Measurements from ENCODE around the gene EREG.
"Not testable (repeated sequence)": the region's sequence is repeated elsewhere in the genome, so short reads cannot be mapped to it uniquely, and the experiment has no call there.

The EREG gene, protein sequence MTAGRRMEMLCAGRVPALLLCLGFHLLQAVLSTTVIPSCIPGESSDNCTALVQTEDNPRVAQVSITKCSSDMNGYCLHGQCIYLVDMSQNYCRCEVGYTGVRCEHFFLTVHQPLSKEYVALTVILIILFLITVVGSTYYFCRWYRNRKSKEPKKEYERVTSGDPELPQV

DNA sequence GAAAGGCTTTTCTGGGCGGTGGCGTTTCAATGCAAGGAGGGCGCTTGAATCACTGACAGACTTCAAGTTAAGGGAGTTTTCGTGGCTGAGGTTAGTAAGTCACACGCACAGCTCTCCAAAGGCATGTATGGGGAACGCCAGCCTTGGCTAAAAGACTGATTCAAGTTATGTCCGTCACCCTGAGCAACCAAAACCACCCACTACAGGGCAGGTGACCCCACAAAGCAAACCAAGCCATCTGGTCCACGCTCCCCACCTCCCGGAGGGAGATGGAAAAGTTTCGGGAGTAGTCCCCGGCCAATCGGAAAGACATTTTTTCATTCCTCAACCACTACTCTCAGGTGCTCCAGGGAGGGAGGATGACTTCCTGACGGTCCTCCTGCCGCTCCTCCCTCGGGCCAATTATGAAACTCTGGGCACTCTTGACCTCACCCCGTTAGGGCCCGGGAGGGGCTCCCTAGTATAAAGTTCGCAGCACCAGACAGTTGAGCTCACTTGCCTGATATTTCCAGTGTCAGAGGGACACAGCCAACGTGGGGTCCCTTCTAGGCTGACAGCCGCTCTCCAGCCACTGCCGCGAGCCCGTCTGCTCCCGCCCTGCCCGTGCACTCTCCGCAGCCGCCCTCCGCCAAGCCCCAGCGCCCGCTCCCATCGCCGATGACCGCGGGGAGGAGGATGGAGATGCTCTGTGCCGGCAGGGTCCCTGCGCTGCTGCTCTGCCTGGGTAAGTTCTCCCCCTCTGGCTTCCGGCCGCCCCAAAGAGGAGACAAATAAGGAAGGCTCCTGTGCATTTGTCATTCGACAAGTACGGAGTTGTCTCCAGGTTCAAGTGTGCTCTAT lies at the start of gene EREG:
EREG (plus strand) TSS at position 494 of the 840 bp plus-strand sequence; CDS start at position 658, 164 bp downstream.
- DNase-seq: no peak

DNA sequence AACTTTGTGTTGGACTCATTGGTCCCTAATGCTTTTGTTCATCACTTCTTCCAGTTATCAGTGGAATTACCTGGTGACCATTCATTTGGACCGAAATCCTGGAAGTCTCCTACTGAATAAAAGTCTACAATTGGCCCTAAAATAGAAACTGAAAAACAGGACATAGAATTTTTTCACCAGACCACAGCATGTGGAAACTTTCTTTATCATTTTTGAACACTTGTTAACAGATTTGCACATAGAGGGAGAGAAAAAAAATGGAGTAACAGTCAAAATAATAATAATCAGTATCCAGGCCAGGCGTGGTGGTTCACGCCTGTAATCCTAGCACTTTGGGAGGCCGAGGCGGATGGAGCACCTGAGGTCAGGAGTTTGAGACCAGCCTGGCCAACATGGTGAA lies 49.6 kb upstream of the EREG start:
- DNase-seq: no peak

DNA sequence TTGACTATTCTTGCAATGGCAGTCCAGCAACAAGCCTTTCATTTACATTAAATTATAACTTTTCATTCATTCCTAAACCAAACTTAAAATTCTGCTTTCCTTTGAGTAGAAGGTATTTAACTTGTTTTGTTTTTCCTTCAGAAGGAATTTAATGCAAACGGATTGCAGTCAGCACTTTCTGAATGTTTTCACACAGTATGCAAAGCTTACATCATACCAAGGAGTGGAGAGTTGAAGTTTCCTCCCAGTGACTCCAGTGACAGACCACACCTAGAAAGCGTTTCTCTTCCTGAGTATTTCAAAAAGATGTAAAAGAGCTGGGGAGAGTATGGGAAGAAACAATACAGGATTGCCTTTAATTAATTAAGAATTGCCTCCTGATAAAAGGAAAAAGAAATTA lies 48.5 kb upstream of the EREG start:
- DNase-seq: no peak

DNA sequence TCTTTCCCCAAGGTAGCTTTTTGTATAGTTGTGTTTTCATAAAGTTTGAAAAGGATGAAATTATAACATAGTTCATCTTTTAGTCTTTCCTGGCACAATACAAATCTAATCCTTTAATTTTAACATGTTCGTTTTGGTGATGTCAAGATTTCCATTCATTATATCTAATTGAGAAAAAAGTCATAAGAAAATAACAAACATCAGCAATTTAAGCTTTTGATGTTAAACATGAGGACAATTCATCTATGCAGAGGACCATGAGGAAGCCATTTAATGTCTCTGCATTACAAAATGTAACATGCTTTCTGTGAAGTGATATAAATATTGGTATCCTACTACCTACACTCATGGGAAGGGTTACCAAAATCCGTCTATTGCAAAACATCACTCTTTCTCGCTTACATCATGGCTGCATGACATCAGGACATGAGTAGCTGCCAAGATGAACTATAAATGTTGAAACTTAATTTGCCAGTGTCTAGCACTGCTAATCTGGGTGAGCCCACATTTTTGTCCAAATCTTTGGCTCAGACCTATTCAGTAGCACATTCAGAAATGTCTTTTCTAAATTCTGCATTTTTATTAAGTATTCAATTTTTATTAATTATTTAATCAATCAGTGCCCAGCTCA lies 47.2 kb upstream of the EREG start:
- no peak for DNase-seq

DNA sequence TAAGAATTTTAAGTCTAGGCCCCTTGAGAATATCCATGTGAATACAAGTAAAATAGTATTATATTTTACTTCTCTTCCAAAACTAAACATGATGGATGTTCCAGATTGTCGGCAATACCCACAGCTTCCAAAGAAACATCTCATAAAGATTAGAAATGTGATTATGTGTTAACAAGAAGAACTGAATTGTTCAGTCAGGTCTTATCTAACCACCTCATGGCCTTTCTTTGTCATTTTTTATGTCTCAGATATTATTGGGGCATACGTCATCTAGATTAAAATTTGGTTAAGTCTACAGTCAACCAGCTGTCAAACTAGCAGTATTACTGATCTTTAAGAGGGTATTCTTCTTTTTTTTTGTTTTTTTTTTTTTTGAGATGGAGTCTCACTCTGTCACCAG lies 46.7 kb upstream of the EREG start:
- DNase-seq: no peak

DNA sequence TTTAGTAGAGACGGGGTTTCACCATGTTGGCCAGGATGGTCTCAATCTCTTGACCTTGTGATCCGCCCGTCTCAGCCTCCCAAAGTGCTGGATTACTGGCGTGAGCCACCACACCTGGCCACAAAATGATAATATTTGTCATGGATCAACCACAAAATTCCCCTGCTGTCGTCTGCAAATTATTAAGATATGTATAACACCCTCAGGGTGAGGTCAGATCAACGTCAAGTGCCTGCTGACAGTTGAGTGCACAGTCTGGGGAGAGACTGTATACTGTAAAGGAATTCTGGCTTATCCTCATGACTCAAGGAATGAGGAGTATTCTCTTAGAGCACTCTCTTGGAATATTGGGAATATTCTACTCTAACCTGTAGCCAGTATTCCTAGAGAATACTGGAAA lies 45.5 kb upstream of the EREG start:
- no peak for DNase-seq

DNA sequence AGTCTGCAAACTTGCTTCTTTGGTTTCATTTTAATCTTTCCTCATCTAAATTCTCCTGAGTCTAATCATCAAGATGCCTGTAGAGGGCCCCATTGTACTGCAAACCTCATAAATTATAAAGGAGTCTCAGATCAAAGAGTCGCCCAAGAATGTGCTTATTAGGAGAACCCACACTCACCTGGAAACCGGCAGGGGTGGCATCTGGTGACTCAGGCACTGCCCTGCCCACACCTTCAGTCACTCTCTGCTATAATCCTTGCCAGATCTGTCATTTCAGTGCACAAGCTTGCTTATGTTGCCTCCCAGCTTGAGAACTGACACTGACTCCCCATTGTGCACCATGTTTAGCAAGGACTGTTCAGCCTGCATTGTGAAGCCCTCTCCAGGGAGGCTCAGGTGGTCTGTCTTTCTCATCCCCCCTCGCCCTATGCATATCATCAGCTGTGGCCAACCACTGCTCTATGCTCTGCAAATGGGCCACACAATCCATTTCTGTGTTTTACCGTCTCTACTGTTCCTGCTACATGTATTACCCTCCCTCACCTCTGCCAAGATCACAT lies 44.3 kb upstream of the EREG start:
- peak; percentile 75 for DNase-seq

DNA sequence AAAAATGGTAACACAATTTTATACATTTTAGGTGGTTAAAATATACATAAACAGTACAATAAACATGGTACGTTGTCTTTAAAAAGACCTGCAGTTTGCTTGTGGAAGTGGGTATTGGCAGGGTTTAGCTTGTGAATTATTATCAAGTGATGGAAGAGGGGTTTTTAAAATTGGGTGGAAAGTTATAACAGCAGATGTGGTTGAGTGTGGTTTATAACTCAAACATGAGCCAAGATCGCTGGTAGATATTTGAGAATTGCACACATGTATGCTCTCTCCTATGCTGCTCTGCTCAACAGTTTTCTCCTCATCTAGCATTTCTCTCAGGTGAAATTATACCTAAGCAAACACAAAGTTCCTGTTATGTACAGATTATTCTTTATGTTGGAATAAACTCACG lies 42.6 kb upstream of the EREG start:
- DNase-seq: no peak

DNA sequence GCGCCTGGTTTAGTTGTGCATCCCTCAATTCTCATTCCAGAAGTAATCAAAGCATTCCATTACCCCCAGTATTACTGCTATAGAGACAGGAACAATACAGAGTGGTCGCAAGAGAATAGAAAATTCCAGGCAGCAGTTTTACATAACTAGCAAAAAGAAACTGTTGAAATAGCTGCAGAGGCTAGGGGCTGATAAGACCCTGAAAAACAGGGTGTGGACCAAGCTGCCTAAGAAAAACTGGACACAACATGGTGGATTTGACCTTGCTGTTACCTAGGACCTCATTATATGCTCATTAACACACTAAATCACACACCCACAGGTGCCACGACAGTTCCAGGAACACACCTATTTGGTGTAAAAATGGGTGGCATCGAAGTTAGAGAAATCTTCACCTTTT lies 41.3 kb upstream of the EREG start:
- DNase-seq: no peak

DNA sequence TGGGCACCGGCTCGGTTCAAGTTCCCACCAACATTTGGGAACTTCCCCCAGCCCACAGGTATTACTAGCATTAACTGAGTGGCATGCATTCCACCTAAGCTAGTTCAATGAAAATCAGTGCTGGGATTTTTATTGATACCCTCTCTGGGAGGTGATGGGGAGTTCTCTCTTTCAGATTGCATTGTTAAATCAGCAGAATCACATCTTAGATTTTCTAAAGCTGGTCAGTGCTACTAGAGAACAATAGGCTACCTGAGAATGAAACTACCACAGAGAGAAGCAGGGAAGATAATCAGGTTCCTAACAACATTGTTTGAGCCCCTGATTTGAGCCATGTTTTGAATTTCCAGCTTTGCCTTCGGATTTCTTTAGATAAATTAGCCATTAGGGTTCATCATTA lies 40.7 kb upstream of the EREG start:
- no peak for DNase-seq

DNA sequence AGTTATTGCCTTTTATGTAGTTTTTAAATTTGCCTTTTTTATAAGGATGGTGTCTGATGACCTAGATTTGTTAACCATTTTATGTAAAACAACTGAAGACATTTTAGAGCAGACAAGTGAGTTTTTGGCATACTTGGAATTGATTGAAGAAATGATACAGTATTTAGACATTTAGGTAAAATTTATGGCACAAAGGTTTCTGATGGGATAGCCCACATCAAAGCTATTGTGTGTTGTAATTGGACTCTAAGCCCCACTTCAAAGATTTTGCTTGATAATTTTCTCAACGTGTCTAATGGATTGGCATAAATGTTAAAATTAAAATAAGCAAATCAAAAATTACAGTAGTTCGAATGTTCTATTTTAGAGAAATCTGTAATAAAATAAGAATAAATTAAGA lies 39.1 kb upstream of the EREG start:
- no peak for DNase-seq

DNA sequence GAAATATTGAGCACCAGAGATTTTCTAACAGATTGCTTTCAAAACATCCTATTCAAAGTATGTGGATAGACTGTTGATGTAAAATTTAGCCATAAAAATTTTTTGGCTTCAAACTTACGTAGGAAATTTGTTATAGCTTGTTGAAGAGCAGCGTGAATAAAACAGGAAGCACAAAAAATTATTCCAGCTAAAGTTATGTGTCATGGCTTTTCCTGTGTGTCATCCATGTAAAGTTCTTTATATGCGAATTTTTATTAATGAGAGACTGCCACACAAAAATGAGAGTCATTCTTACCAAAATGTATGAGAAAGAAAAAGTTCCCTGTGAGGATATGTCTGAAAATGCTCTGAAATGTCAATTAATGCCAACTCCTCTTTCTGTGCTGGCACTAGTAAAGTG lies 37.2 kb upstream of the EREG start:
- DNase-seq: no peak

DNA sequence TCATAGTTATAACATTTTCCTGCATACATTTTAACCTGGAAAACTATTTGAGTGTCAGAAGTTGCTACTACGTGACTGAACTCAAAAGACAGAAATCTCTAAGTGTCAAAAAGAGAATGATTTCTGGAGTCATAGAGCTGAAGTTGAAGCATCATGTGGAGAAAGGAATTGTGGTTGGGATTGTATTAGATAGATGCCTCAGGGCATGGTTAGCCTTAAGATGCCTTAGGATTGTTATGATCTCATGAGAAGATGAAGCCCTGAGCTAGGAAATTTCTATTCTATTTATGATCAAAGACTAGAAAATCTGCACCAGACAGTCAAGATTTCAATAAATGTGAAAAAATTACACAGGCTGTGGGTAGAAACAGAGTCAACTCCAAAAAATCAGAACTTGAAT lies 36.4 kb upstream of the EREG start:
- DNase-seq: no peak

DNA sequence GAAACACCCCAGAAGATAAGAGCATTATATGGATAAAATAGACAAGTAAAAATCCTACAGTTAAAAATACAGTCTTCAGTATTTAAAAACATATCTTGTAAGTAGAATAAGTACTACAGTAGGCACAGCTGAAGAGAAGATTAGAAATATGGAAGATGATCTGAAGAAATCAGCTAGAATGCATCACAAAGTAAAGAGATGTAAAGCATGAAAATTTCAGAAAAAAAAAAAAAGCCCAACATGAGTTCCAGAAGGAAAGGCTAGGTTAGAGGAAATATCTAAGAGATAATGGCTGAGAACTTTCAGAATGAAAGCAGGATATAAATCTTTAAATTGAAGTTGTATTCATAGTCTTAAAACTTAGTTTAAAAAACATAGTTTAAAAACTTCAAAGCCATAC lies 35.6 kb upstream of the EREG start:
- DNase-seq: no peak

DNA sequence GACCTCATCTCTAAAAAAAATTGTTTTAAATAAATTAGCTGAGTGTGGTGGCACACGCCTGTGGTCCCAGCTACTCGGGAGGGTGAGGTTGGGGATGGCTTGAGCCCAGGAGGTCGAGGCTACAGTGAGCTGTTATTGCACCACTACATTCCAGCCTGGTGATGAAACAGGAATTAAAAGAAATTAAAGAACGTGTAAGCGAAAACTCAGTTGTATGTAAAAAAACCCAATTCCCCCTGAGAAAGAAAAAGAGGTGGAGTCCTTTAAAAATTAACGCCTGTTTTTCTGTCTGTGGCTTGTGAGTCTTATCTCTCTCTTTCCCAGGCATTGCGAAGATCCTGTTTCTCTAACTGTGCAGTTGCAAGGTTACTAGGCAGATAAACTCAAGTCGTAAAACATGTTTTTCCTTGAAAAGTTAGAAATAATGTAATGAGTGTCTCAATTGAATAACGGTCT lies 34.6 kb upstream of the EREG start:
- DNase-seq: no peak

DNA sequence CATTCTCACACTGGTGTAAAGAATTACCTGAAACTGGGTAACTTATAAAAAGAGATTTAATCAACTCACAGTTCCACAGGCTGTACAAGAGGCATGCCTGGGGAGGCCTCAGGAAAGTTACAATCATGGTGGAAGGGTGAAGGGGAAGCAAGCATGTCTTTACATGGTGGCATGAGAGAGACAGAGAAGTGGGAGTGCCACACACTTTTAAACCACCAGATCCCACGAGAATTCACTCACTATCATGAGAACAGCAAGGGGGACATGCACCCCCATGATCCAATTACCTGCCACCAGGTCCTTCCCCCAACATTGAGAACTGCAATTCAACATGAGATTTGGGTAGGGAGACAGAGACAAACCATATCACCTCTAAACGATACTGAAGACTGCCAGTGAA lies 33.7 kb upstream of the EREG start:
- no peak for DNase-seq

DNA sequence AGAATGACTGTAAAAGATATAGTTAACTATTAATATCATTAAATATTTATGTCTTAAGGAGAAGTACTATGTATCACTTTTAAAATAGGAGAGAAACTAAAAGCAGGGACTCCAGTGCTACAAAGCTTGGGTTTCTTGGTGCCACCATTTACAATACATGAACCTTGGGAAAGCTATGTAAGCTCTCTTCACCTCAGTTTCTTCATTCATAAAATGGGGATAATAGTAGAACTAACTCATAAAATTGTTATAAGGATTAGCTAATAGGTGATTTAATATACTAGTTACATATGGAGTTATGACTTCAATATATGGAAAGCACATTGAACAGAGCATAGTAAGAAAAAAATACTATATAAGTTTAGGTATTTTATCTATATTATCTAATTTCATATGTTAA lies 33.0 kb upstream of the EREG start:
- no peak for DNase-seq

DNA sequence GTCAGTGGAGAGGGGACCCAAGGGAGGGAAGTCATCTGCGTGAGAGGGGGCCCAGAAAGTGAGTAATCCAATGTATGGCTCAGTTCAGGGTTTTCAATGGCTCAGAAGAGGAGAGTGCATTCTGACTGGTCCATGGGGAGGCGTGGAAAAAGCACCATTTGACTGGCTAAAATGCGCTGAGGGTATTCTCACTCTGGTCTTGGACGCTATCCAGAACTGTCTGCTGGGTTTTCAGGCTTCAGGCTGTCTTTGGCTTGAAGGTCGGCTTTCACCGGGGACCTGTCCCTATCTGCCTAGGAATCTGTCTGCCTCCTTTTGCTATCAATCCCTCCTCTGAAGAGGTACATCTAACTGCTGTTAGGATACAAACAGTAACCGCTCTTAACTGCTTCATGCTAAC lies 30.3 kb upstream of the EREG start:
- DNase-seq: no peak

DNA sequence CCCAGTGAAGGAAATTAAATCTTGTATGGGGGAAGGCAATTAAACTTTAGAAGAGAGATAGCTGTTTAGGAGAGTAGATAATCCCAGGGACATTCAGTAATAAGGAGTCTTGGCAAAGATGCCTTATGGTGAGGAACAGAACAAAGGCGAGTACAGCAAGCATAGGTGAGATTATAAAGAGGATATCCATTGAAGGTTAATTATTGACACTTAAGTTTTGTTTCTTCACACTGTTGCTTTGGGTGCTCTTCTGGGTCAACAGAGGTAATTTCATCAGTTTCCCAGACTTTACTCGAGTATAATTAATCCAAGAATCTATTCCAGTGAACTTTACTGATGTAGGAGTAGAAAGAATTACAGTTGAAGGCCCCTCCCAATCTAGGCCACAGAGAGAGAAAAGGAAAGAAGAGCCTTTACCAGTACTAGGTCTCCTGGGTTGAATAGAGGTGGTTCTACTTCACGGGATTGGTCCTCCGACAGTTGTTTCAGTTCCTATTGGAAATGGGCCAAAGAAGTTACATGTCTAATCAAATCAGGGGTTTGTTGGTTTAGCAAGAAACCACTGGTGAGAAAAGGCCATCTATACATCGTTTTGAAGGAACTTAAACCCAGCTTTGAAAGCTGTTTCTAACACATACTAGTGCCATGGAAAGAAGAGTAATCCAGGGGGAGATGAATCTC lies 29.5 kb upstream of the EREG start:
- no peak for DNase-seq

DNA sequence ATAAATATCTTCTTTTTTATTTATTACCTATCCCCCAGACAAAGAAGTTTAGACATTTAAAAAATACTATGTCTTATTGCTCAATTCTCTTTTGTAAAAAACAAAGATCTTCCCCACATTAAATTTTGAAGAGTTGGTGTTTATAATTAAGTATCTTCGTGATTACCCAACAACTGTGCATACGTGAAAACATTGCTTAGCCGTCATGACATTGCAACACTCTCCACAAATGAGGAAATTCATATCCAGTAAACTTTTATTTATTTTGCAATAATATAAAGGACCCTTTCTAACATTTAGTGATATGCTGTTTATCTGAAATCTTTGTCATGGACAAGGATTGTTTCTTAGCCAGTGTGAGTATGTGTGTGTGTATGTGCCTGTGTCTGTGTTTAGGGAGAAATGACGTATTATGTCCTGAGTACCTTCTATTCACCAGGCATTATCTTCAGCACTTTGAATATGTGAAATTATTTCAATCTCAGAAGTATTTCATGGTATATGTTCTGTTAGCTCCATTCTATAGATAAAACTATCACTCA lies 26.1 kb upstream of the EREG start:
- DNase-seq: no peak

DNA sequence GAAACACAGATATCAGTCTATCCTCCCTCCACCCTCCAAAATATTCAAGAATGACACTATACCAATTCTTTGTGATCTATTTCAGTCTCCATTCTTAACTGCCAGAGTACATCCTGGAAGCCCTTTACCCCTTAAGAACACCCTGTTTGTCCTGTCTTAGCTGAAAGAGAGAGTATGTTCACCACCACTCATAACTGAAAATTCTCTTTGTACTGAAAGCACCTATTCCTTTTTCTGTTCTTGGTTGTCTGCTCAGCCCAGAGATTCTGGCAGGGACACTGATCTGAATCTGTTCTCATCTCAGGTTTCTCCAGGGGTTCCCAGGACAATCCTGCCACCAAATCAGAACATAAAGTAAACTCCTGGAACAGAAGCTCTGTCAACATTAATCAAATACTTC lies 25.4 kb upstream of the EREG start:
- no peak for DNase-seq

DNA sequence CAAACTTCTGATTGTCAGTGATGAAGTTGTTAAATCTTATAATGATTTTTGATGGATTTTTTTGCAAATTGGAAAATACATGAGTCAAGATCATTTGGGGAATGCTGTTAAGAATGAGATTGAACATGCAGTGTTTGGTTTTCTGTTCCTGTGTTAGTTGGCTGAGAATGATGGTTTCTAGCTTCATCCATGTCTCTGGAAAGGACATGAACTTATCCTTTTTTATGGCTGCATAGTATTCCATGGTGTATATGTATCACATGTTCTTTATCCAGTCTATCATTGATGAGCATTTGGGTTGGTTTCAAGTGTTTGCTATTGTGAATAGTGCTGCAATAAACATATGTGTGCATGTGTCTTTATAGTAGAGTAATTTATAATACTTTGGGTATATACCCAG lies 24.5 kb upstream of the EREG start:
- DNase-seq: not testable (repeated sequence)

DNA sequence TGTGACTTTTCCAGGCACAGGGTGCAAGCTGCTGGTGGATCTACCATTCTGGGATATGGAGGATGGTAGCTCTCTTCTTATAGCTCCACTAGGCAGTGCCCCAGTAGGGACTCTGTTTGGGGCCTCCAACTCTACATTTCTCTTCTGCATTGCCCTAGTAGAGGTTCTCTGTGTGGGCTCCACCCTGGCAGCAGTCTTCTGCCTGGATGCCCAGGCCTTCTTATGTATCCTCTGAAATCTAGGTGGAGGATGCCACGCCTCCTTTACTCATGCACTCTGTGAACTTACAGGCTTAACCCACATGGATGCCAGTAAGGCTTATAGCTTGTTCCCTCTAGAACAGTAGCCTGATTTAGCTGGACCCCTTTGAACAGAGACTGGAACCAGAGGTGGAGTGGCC lies 20.9 kb upstream of the EREG start:
- no peak for DNase-seq
